MCF 10A (cell line): ENCODE results near the gene ACSBG1. TPM values are rescaled to one million over a fixed set of nuclear protein-coding genes. Genes with fewer than 3 reads are reported as not detected.

Experiments
- BruUV-seq: library from RNA; stranded (reverse); fragments of 400-500 nt; replicated peaks from 2 replicates; lab custom pipeline; 2021; lab: Mats Ljungman, UMichigan
- CTCF ChIA-PET: fragments of 300-600 bp; sonication (Branson Sonifier 250); formaldehyde crosslinking; extraction: SDS; loops from one replicate; lab custom pipeline; 2021; ENCODE audit warnings: antibody characterized with exemption, inconsistent platforms; lab: Yijun Ruan, JAX
- POLR2A ChIA-PET: fragments of 300-600, 350-650 bp; sonication (Branson Sonifier 250); formaldehyde crosslinking; extraction: SDS; loops from one replicate; lab custom pipeline; 2020; ENCODE audit warnings: antibody characterized with exemption, inconsistent platforms; lab: Yijun Ruan, JAX
- DNase-seq: peaks from one replicate; pipeline ENCODE4 v3.0.0-alpha.2; 2018; ENCODE audit not compliant: unreplicated experiment
- H3K27ac Mint-ChIP-seq: one replicate; pipeline ENCODE4 v1.8.0; 2022; ENCODE audit warnings: mild to moderate bottlenecking, low read depth, mixed read lengths; ENCODE audit not compliant: unreplicated experiment
- H3K27me3 Mint-ChIP-seq: one replicate; pipeline ENCODE4 v1.8.0; 2022; ENCODE audit warnings: mixed read lengths; ENCODE audit not compliant: insufficient read depth, unreplicated experiment
- H3K36me3 Mint-ChIP-seq: one replicate; pipeline ENCODE4 v1.8.0; 2022; ENCODE audit warnings: mild to moderate bottlenecking, moderate library complexity, mixed read lengths; ENCODE audit not compliant: insufficient read depth, unreplicated experiment
- H3K4me1 Mint-ChIP-seq: one replicate; pipeline ENCODE4 v1.8.0; 2022; ENCODE audit warnings: mixed read lengths; ENCODE audit not compliant: insufficient read depth, unreplicated experiment
- H3K4me3 Mint-ChIP-seq: one replicate; pipeline ENCODE4 v1.8.0; 2022; ENCODE audit warnings: mild to moderate bottlenecking, moderate library complexity, mixed read lengths; ENCODE audit not compliant: unreplicated experiment
- H3K9me3 Mint-ChIP-seq: one replicate; pipeline ENCODE4 v1.8.0; 2022; ENCODE audit warnings: mixed read lengths; ENCODE audit not compliant: unreplicated experiment
- CTCF ChIP-seq: fragments of 200-600 bp; IDR thresholded peaks from one replicate; pipeline ENCODE4 v1.8.0; 2022; ENCODE audit warnings: antibody characterized with exemption, mild to moderate bottlenecking; ENCODE audit not compliant: unreplicated experiment
- intact Hi-C: fragments of 100-400 bp; cut with micrococcal nuclease; formaldehyde crosslinking; loops from 2 replicates; pipeline ENCODE4 v1.14.1; 2022
- total RNA-seq: library from RNA; stranded (reverse); gene quantifications from 2 replicates; pipeline ENCODE4 v1.2.3, GENCODE V29; 2022

The ACSBG1 gene
- total RNA-seq, 1 experiment from 2014 or later: not detected

GRCh38 chr15:78210349-78210717 lies 24.0 kb downstream of the ACSBG1 start:
- Mint-ChIP-seq H3K27me3 (no peaks in the 10 kb centered on the region), H3K27ac (no peak overlapping the region), H3K36me3 (no peaks in the 10 kb centered on the region), H3K4me3 (no peak overlapping the region), H3K4me1 (peaks cover 20% of the 10 kb centered on the region), H3K9me3 (no peaks in the 10 kb centered on the region)
- CTCF ChIA-PET: no interaction called here
- no peak for TF ChIP-seq CTCF
- DNase-seq: no peak
- POLR2A ChIA-PET: no interaction called here
- intact Hi-C loops: no loop called here
- BruUV-seq: no TSS peak

- POLR2A ChIA-PET: no interaction called here
- CTCF ChIA-PET: interaction anchor here (0.8 kb wide), 1 partner anchor 32 kb away, joined by 3 read pairs; no protein-coding TSS in a partner anchor
- BruUV-seq: no TSS peak
- intact Hi-C loops: no loop called here
- Mint-ChIP-seq H3K9me3 (no peaks in the 10 kb centered on the region), H3K27ac (no peak overlapping the region), H3K27me3 (no peaks in the 10 kb centered on the region), H3K4me1 (peaks cover 15% of the 10 kb centered on the region), H3K36me3 (no peaks in the 10 kb centered on the region), H3K4me3 (no peak overlapping the region)
- DNase-seq: no peak
- no peak for TF ChIP-seq CTCF
These were observed 24.6 kb downstream of the ACSBG1 start for GRCh38 chr15:78209646-78210348.

- DNase-seq: no peak
- intact Hi-C loops: no loop called here
- BruUV-seq: no TSS peak
- ChIA-PET POLR2A (no interaction called here), CTCF (interaction anchor here (0.8 kb wide), 1 partner anchor 31 kb away, joined by 3 read pairs; no protein-coding TSS in a partner anchor)
- Mint-ChIP-seq H3K27ac (no peak overlapping the region), H3K9me3 (no peaks in the 10 kb centered on the region), H3K4me1 (peaks cover 14% of the 10 kb centered on the region), H3K27me3 (no peaks in the 10 kb centered on the region), H3K36me3 (no peaks in the 10 kb centered on the region), H3K4me3 (no peak overlapping the region)
- no peak for TF ChIP-seq CTCF
These were observed 25.3 kb downstream of the ACSBG1 start for GRCh38 chr15:78208887-78209645.

GRCh38 chr15:78208341-78208844 lies 26.0 kb downstream of the ACSBG1 start:
- peaks cover 6% of the 10 kb centered on the region for H3K27me3 Mint-ChIP-seq
- no peak overlapping the region for H3K27ac Mint-ChIP-seq
- ChIA-PET CTCF (interaction anchor here (0.8 kb wide), 1 partner anchor 30 kb away, joined by 3 read pairs; no protein-coding TSS in a partner anchor), POLR2A (interaction anchor here (0.5 kb wide), 1 partner anchor 38 kb away, joined by 3 read pairs; no protein-coding TSS in a partner anchor)
- H3K36me3 Mint-ChIP-seq: no peaks in the 10 kb centered on the region
- peaks cover 14% of the 10 kb centered on the region for H3K4me1 Mint-ChIP-seq
- no peak overlapping the region for H3K4me3 Mint-ChIP-seq
- TF ChIP-seq CTCF: no peak
- no peak for DNase-seq
- BruUV-seq: no TSS peak
- H3K9me3 Mint-ChIP-seq: no peaks in the 10 kb centered on the region
- intact Hi-C loops: no loop called here
